Measurements from ENCODE around the gene RETREG1.
"Not testable (repeated sequence)": the region's sequence is repeated elsewhere in the genome, so short reads cannot be mapped to it uniquely, and the experiment has no call there.

The RETREG1 gene

DNA sequence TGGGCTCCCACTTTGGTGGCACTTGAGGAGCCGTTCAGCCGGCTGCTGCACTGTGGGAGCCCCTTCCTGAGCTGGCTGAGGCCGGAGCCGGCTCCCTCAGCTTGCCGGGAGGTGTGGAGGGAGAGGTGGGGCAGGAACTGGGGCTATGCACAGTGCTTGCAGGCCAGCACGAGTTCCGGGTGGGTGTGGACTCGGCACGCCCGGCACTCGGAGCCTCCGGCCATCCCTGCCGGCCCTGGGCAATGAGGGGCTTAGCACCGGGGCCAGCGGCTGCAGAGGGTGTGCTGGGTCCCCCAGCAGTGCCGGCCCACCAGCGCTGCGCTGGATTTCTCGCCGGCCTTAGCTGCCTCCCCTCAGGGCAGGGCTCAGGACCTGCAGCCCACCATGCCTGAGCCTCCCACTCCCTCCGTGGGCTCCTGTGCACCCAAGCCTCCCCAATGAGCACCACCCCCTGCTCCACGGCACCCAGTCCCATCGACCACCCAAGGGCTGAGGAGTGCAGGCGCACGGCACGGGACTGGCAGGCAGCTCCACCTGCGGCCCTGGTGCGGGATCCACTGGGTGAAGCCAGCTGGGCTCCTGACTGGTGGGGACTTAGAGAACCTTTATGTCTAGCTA lies 180.6 kb downstream of the RETREG1 start:
- H3K4me3 ChIP-seq (ENCODE audit: low read length); DNase-seq (ENCODE audit: low read depth, low spot score): not testable (repeated sequence)

GRCh38 chr5:16431490-16431889 lies 185.3 kb downstream of the RETREG1 start:
- no peak overlapping the region for H3K4me3 ChIP-seq (ENCODE audit: low read length)
- no peak for DNase-seq (ENCODE audit: low read depth, low spot score)

DNA sequence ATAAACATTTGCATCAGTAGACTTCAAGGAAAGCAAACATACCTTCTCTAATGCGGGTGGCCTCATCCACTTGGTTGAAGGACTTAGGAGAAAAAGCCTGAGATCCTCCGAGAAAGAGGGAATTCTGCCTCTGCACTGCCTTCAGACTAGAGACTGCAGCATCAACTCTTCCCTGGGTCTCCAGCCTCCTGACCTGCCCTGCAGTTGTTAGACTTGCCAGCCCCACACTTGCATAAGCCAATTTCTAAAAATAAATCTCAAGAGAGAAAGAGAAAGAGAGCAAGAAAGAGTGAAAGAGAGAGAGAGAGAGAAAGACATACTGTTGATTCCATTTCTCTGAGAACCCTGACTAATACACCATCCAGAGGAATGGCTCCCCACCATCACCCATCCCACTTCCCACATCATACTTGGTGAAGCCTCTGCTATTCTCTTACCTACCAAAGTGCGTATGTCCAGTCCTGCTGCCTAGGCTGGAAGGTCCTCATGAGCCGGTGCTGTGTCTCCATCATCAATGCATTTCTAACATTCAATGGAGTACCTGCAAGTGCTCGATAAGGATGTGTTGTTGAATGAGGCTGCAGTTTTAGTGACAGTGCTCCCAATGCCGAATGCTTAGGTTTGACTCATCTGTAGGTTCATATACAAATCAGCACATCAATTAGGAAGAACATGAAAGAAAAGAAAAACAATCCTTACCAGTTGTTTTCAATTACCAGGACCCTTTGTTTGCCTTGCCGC lies 186.3 kb downstream of the RETREG1 start:
- no peak for DNase-seq (ENCODE audit: low read depth, low spot score)
- H3K4me3 ChIP-seq (ENCODE audit: low read length) = no peak overlapping the region

- DNase-seq (ENCODE audit: low read depth, low spot score) = no peak
- no peak overlapping the region for H3K4me3 ChIP-seq (ENCODE audit: low read length)
Measured at GRCh38 chr5:16428359-16428758, 188.4 kb downstream of the RETREG1 start.

DNA sequence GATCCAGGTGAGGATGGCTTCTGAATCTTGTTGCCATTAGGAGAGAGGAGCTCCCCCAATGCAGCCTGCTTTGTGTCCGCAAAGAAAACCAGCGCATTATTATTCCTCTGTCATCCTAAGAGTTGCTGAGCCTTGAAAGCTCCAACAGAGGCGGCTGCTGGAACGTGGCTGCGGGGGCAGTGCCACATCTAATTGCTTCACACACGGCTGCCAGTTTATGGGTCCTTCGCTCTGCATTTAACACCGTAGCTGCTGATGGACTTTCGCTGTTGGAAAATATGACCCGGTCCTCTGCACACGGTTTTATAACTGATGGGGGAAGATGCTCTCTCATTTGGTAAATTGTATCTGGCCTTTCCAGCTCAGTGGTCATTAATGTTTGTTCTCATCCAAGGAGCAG lies 189.2 kb downstream of the RETREG1 start:
- DNase-seq (ENCODE audit: low read depth, low spot score) = no peak
- H3K4me3 ChIP-seq (ENCODE audit: low read length) = no peak overlapping the region

Data from Jurkat, Clone E6-1 (cell line).